K562 (cell line): ENCODE data around the gene ACER2. TPM values are rescaled to one million over a fixed set of nuclear protein-coding genes. Genes with fewer than 3 reads are reported as not detected.
A peak's percentile ranks its signal among the peaks of the same experiment; 100 is the strongest.

Source experiments
- ATAC-seq: fragments of 200-7000 bp; cut with Tn5 transposase; 3 replicates; pipeline ENCODE4 v1.9.1; 2020; ENCODE audit warnings: moderate library complexity
- BruUV-seq: library from RNA; stranded (reverse); fragments of 400-500 nt; replicated peaks from 2 replicates; lab custom pipeline; 2021; lab: Mats Ljungman, UMichigan
- CTCF ChIA-PET: fragments of 300-600 bp; formaldehyde crosslinking; extraction: SDS; loops from one replicate; lab custom pipeline; 2021; ENCODE audit warnings: low intra/inter-chr PET ratio; lab: Yijun Ruan, JAX
- POLR2A ChIA-PET: fragments of 300-600, 350-650 bp; sonication (Branson Sonifier 250); formaldehyde crosslinking; extraction: SDS; loops from one replicate; lab custom pipeline; 2021; ENCODE audit warnings: antibody characterized with exemption, inconsistent platforms; lab: Yijun Ruan, JAX
- DNase-seq, 4 experiments: peaks; one replicate each; pipeline versions ENCODE4 v3.0.0 to v3.0.0-alpha.2; 2011 to 2018; ENCODE audit warnings: low spot score in 3 of 4, mixed read lengths in 3 of 4; ENCODE audit errors: extremely low read depth in 1 of 4
- FAIRE-seq: peaks from 2 replicates; lab custom pipeline; 2011; peaks lifted over from hg19 to GRCh38; lab: Jason Lieb, UNC
- H2AFZ ChIP-seq: 2 replicates; pipeline ENCODE4 v1.6.0; 2011; ENCODE audit warnings: low read depth, low read length, control low read depth, inconsistent platforms
- H3K27ac ChIP-seq: fragments of 200-600 bp; 3 replicates; pipeline ENCODE4 v1.8.0; 2011; ENCODE audit warnings: low read depth, mild to moderate bottlenecking, control low read depth, inconsistent platforms, low read length, moderate library complexity, mixed read lengths; ENCODE audit errors: extremely low read depth
- H3K27me3 ChIP-seq, 2 experiments: fragments of 300-600 bp in 1 of 2; 2 replicates in 1 of 2; 3 replicates in 1 of 2; pipeline versions ENCODE4 v1.6.0 to v1.8.0; 2011; ENCODE audit warnings: inconsistent platforms in 2 of 2, low read length in 2 of 2, mild to moderate bottlenecking in 1 of 2, mixed read lengths in 1 of 2, moderate library complexity in 1 of 2; ENCODE audit not compliant: control insufficient read depth in 2 of 2, insufficient read depth in 2 of 2
- H3K36me3 ChIP-seq: fragments of 300-600 bp; 3 replicates; pipeline ENCODE4 v1.8.0; 2011; ENCODE audit warnings: mild to moderate bottlenecking, low read length, inconsistent platforms; ENCODE audit not compliant: control insufficient read depth, insufficient read depth
- H3K4me1 ChIP-seq, 2 experiments: fragments of 200-600 bp in 1 of 2; replicated peaks in 1 of 2; 2 replicates in 1 of 2; 3 replicates in 1 of 2; pipeline versions ENCODE4 v1.5.1 to v1.8.0; 2011; ENCODE audit warnings: inconsistent platforms in 2 of 2, low read length in 2 of 2, mild to moderate bottlenecking in 1 of 2, mixed read lengths in 1 of 2, moderate library complexity in 1 of 2; ENCODE audit not compliant: control insufficient read depth in 2 of 2, insufficient read depth in 2 of 2
- H3K4me2 ChIP-seq: 2 replicates; pipeline ENCODE4 v1.6.1; 2011; ENCODE audit warnings: low read length, control low read depth, inconsistent platforms, mixed read lengths; ENCODE audit not compliant: insufficient read depth
- H3K4me3 ChIP-seq: fragments of 200-600 bp; sonication (generic), shearing (Covaris generic); 2 replicates; pipeline ENCODE4 v1.5.1; 2016; ENCODE audit warnings: control low read depth, inconsistent platforms
- H3K79me2 ChIP-seq: fragments of 200-600 bp; 3 replicates; pipeline ENCODE4 v1.8.0; 2011; ENCODE audit warnings: low read length, inconsistent platforms; ENCODE audit not compliant: control insufficient read depth, insufficient read depth
- H3K9ac ChIP-seq, 2 experiments: 2 replicates each; pipeline versions ENCODE4 v1.6.0 to v1.6.1; 2011; ENCODE audit warnings: low read depth in 2 of 2, low read length in 2 of 2, control low read depth in 1 of 2, inconsistent platforms in 1 of 2, mild to moderate bottlenecking in 1 of 2, mixed read lengths in 1 of 2; ENCODE audit not compliant: insufficient read depth in 1 of 2
- H3K9me1 ChIP-seq: one replicate; pipeline ENCODE4 v1.6.0; 2011; ENCODE audit warnings: inconsistent platforms, mild to moderate bottlenecking, low read length, moderate library complexity; ENCODE audit not compliant: control insufficient read depth, insufficient read depth
- H3K9me3 ChIP-seq: replicated peaks from 2 replicates; pipeline ENCODE4 v1.5.1; 2011; ENCODE audit warnings: low read depth, low read length, inconsistent platforms; ENCODE audit not compliant: control insufficient read depth, insufficient read depth
- H4K20me1 ChIP-seq: replicated peaks from 2 replicates; pipeline ENCODE4 v1.6.1; 2011; ENCODE audit warnings: low read length, inconsistent platforms, mixed read lengths; ENCODE audit not compliant: control insufficient read depth, insufficient read depth
- CEBPB ChIP-seq: fragments of 450-650 bp; IDR thresholded peaks from 2 replicates; pipeline ENCODE4 v1.6.1; 2016; ENCODE audit warnings: missing genetic modification characterization, missing compliant biosample characterization
- DMBX1 ChIP-seq: fragments of 250-450 bp; sonication (Bioruptor Pico); IDR thresholded peaks from 2 replicates; pipeline ENCODE4 v1.8.0; 2022; ENCODE audit warnings: inconsistent platforms, mild to moderate bottlenecking, moderate library complexity, borderline replicate concordance
- ESRRB ChIP-seq: fragments of 250-450 bp; sonication (Bioruptor Pico); IDR thresholded peaks from 2 replicates; pipeline ENCODE4 v1.5.0; 2020; ENCODE audit warnings: mild to moderate bottlenecking, moderate library complexity, borderline replicate concordance
- GATA2 ChIP-seq: sonication (generic); formaldehyde crosslinking; IDR thresholded peaks from 2 replicates; pipeline ENCODE4 v1.4.0; 2020; ENCODE audit warnings: mild to moderate bottlenecking, missing genetic modification reagents
- HES1 ChIP-seq: fragments of 450-650 bp; IDR thresholded peaks from 2 replicates; pipeline ENCODE4 v1.6.1; 2016; ENCODE audit warnings: low read depth, mild to moderate bottlenecking, moderate library complexity
- NR2F6 ChIP-seq: fragments of 450-650 bp; formaldehyde crosslinking; IDR thresholded peaks from 2 replicates; pipeline ENCODE4 v1.4.0; 2020; ENCODE audit warnings: mild to moderate bottlenecking
- REST ChIP-seq, 2 experiments: fragments of 450-650 bp; formaldehyde crosslinking in 1 of 2; IDR thresholded peaks; 2 replicates each; pipeline versions ENCODE4 v1.4.0 to v1.6.1; 2014 to 2020; ENCODE audit warnings: mild to moderate bottlenecking in 2 of 2, borderline replicate concordance in 1 of 2, low read depth in 1 of 2
- SFPQ ChIP-seq: fragments of 200-400 bp; formaldehyde crosslinking; IDR thresholded peaks from 2 replicates; pipeline ENCODE4 v1.6.1; 2017; ENCODE audit warnings: mild to moderate bottlenecking, low read depth, low read length, moderate library complexity
- STAG1 ChIP-seq: sonication (generic); formaldehyde crosslinking; IDR thresholded peaks from 2 replicates; pipeline ENCODE4 v1.5.0; 2020; ENCODE audit warnings: missing genetic modification reagents, borderline replicate concordance
- WGBS: fragments of 100-300 bp; shearing (Covaris generic); methylation state at CpG from one replicate; pipeline ENCODE4 v1.1.6; 2016; ENCODE audit warnings: low coverage, mixed read lengths; ENCODE audit not compliant: insufficient coverage; ENCODE audit errors: missing lambda C conversion rate; 5-methylcytosine and 5-hydroxymethylcytosine counted together
- in situ Hi-C: fragments of 300-500 bp; cut with MboI; formaldehyde crosslinking; loops from 4 replicates; pipeline ENCODE4 v1.15.0; 2018; ENCODE audit warnings: inconsistent platforms, mixed read lengths
- intact Hi-C: fragments of 100-400 bp; cut with micrococcal nuclease; formaldehyde crosslinking; loops from 2 replicates; pipeline ENCODE4 v1.14.2; 2022
- polyA plus RNA-seq, 8 experiments: library from polyadenylated mRNA; depleted of rRNA in 4 of 8; stranded (reverse) in 5 of 8; unstranded in 3 of 8; fragments of >200 nt; fragmentation: Nextera tagmentation in 2 of 8; fragmentation: Illumina TruSeq in 1 of 8; extraction: Ambion mirVana in 2 of 8; extraction: Trizol in 1 of 8; gene quantifications; 2 replicates each; pipeline versions ENCODE4 v1.2.1 to v1.2.3, GENCODE V29; 2011 to 2014; ENCODE audit warnings: inconsistent platforms in 1 of 8, missing spikeins in 1 of 8
- total RNA-seq, 7 experiments: library from RNA; depleted of rRNA in 6 of 7; stranded (reverse); fragments of >200 nt in 6 of 7; fragmentation: Illumina TruSeq in 2 of 7; extraction: Trizol in 2 of 7; gene quantifications; 2 replicates each; pipeline versions ENCODE4 v1.2.1 to v1.2.3, GENCODE V29; 2011 to 2021; ENCODE audit warnings: low replicate concordance in 1 of 7

Gene ACER2
- total and polyA plus RNA-seq, 9 of the 15 experiments (the other 6 are each of a cell fraction or from before 2014, with no cell fraction given) = 0.17 to 4.6 (median 3.0) TPM

GRCh38 chr9:19456996-19457692 is 48.3 kb downstream of the ACER2 start:
- FAIRE-seq (peak; percentile 94), ATAC-seq (peak; percentile 95), DNase-seq (peak; percentile 74 to 77 (median 74))
- H3K4me2 ChIP-seq = no peak overlapping the region
- in situ Hi-C loops = loop anchor here (10.0 to 25.0 kb wide), 4 partner anchors 422 to 1920 kb away; partner anchors contain the start of gene SAXO1
- intact Hi-C loops = loop anchor here (2.0 to 5.0 kb wide), 4 partner anchors 75 to 1202 kb away; partner anchors contain the start of genes RPS6 and RRAGA
- H3K9ac ChIP-seq = 0 out of 4 replicates have a peak overlapping the region, but pooled peaks of 1 of the 2 experiments have one; percentile 5
- no peaks in the 10 kb centered on the region for H4K20me1 ChIP-seq
- no peaks in the 10 kb centered on the region for H3K9me3 ChIP-seq
- WGBS = 28% methylated on average over 11 of the region's 12 CpGs
- H3K9me1 ChIP-seq = no peaks in the 10 kb centered on the region
- peaks cover 0 to 3% of the 10 kb centered on the region in 2 experiments; a peak in 1 of 5 replicates for H3K4me1 ChIP-seq
- ChIA-PET CTCF (interaction anchor here (0.7 to 1.3 kb wide), 2 partner anchors 373 to 445 kb away, joined by 3 to 4 read pairs; no protein-coding TSS in a partner anchor), POLR2A (interaction anchor here (0.6 to 0.9 kb wide), 3 partner anchors 27 to 408 kb away, joined by 3 to 5 read pairs (median 4); partner anchors contain the start of gene RRAGA)
- H2AFZ ChIP-seq = peak overlapping the region; percentile 62
- no peaks in the 10 kb centered on the region for H3K36me3 ChIP-seq
- no peaks in the 10 kb centered on the region for H3K79me2 ChIP-seq
- BruUV-seq = no TSS peak
- H3K27me3 ChIP-seq = no peaks in the 10 kb centered on the region
- no peak overlapping the region for H3K4me3 ChIP-seq
- no peak overlapping the region for H3K27ac ChIP-seq
- TF ChIP-seq SFPQ = no peak
- TF ChIP-seq ESRRB (CRISPR knock-in tag) = no peak
- peak; percentile 69; the same call in 1 of the 2 replicates for TF ChIP-seq REST (IDR thresholded peaks at IDR 0.05; ENCODE audit: borderline replicate concordance)
- no peak for TF ChIP-seq REST (CRISPR knock-in tag; IDR thresholded peaks at IDR 0.05; ENCODE audit: low read depth)
- TF ChIP-seq HES1 = no peak
- TF ChIP-seq GATA2 (CRISPR knock-in tag) = peak; percentile 61; the same call in 1 of the 2 replicates
- TF ChIP-seq STAG1 (CRISPR knock-in tag) = peak; percentile 88
- no peak for TF ChIP-seq NR2F6 (CRISPR knock-in tag)
- peak; percentile 84 for TF ChIP-seq CEBPB
- no peak for TF ChIP-seq DMBX1 (CRISPR knock-in tag)
